ENCODE results near the gene TNFRSF4.

The TNFRSF4 gene

GRCh38 chr1:1236945-1237873 is 23.3 kb upstream of the TNFRSF4 start:
- no peak overlapping the region for H3K4me3 ChIP-seq (ENCODE audit: low read depth, low read length)
- no peak for TF ChIP-seq CTCF (IDR thresholded peaks at IDR 0.05; ENCODE audit: low read depth, low read length)
- DNase-seq (ENCODE audit: low read depth, low spot score), result no peak
- in situ Hi-C loops (cut with HindIII; ENCODE audit: low sequenced_read_pairs), result no loop called here

- H3K4me3 ChIP-seq (ENCODE audit: low read depth, low read length), result no peak overlapping the region
- TF ChIP-seq CTCF (IDR thresholded peaks at IDR 0.05; ENCODE audit: low read depth, low read length), result no peak
- no peak for DNase-seq (ENCODE audit: low read depth, low spot score)
- in situ Hi-C loops (cut with HindIII; ENCODE audit: low sequenced_read_pairs), result no loop called here
Observed at GRCh38 chr1:1236176-1236763, 22.3 kb upstream of the TNFRSF4 start.

- in situ Hi-C loops (cut with HindIII; ENCODE audit: low sequenced_read_pairs), result no loop called here
- no peak for TF ChIP-seq CTCF (IDR thresholded peaks at IDR 0.05; ENCODE audit: low read depth, low read length)
- no peak overlapping the region for H3K4me3 ChIP-seq (ENCODE audit: low read depth, low read length)
- DNase-seq (ENCODE audit: low read depth, low spot score), result no peak
Observed at GRCh38 chr1:1235016-1235744, 21.2 kb upstream of the TNFRSF4 start.

- in situ Hi-C loops (cut with HindIII; ENCODE audit: low sequenced_read_pairs), result no loop called here
- H3K4me3 ChIP-seq (ENCODE audit: low read depth, low read length), result no peak overlapping the region
- DNase-seq (ENCODE audit: low read depth, low spot score), result no peak
- no peak for TF ChIP-seq CTCF (IDR thresholded peaks at IDR 0.05; ENCODE audit: low read depth, low read length)
Observed at GRCh38 chr1:1234180-1234808, 20.3 kb upstream of the TNFRSF4 start.

- no peak overlapping the region for H3K4me3 ChIP-seq (ENCODE audit: low read depth, low read length)
- no peak for DNase-seq (ENCODE audit: low read depth, low spot score)
- in situ Hi-C loops (cut with HindIII; ENCODE audit: low sequenced_read_pairs), result no loop called here
- TF ChIP-seq CTCF (IDR thresholded peaks at IDR 0.05; ENCODE audit: low read depth, low read length), result no peak
Observed at GRCh38 chr1:1233567-1233892, 19.6 kb upstream of the TNFRSF4 start.

- no peak for TF ChIP-seq CTCF (IDR thresholded peaks at IDR 0.05; ENCODE audit: low read depth, low read length)
- in situ Hi-C loops (cut with HindIII; ENCODE audit: low sequenced_read_pairs), result no loop called here
- H3K4me3 ChIP-seq (ENCODE audit: low read depth, low read length), result no peak overlapping the region
- no peak for DNase-seq (ENCODE audit: low read depth, low spot score)
Observed at GRCh38 chr1:1232796-1233566, 19.0 kb upstream of the TNFRSF4 start.

All from astrocyte of the spinal cord (primary cell).